GM19467 (cell line): ENCODE data around the gene MRPS35.
"Not testable (repeated sequence)": the region's sequence is repeated elsewhere in the genome, so short reads cannot be mapped to it uniquely, and the experiment has no call there.

Experiments used
- ATAC-seq: cut with Tn5 transposase; IDR thresholded peaks from one replicate; pipeline ENCODE4 v1.9.1; 2021; ENCODE audit warnings: mild to moderate bottlenecking, moderate library complexity; ENCODE audit not compliant: unreplicated experiment

The MRPS35 gene

GRCh38 chr12:27707216-27707615, 3.4 kb upstream of the MRPS35 start:
- ATAC-seq = no peak

GRCh38 chr12:27709212-27709931, 1.3 kb upstream of the MRPS35 start:
- no peak for ATAC-seq

- ATAC-seq = peak; percentile 34
Measured at GRCh38 chr12:27709932-27710591, 570 bp upstream of the MRPS35 start.

- no peak for ATAC-seq
Measured at GRCh38 chr12:27711317-27711682, 668 bp downstream of the MRPS35 start.

- no peak for ATAC-seq
Measured at GRCh38 chr12:27711967-27712366, 1.3 kb downstream of the MRPS35 start.

GRCh38 chr12:27723212-27723611, 12.6 kb downstream of the MRPS35 start:
- ATAC-seq = no peak

- no peak for ATAC-seq
Measured at GRCh38 chr12:27730097-27730588, 19.5 kb downstream of the MRPS35 start.

- no peak for ATAC-seq
Measured at GRCh38 chr12:27732281-27732680, 21.6 kb downstream of the MRPS35 start.

- no peak for ATAC-seq
Measured at GRCh38 chr12:27733052-27733656, 22.5 kb downstream of the MRPS35 start.

- no peak for ATAC-seq
Measured at GRCh38 chr12:27733791-27734190, 23.2 kb downstream of the MRPS35 start.

- not testable (repeated sequence) for ATAC-seq
Measured at GRCh38 chr12:27734321-27734720, 23.7 kb downstream of the MRPS35 start.

- ATAC-seq = no peak
Measured at GRCh38 chr12:27743601-27744000, 33.0 kb downstream of the MRPS35 start.

- not testable (repeated sequence) for ATAC-seq
Measured at GRCh38 chr12:27745734-27746133, 35.1 kb downstream of the MRPS35 start.

GRCh38 chr12:27747111-27747820, 36.6 kb downstream of the MRPS35 start:
- ATAC-seq = no peak

GRCh38 chr12:27751386-27752047, 40.9 kb downstream of the MRPS35 start:
- ATAC-seq = no peak

- ATAC-seq = no peak
Measured at GRCh38 chr12:27754795-27755194, 44.2 kb downstream of the MRPS35 start.

GRCh38 chr12:27756670-27757195, 46.1 kb downstream of the MRPS35 start:
- no peak for ATAC-seq

GRCh38 chr12:27762757-27763156, 52.1 kb downstream of the MRPS35 start:
- ATAC-seq = no peak

- ATAC-seq = no peak
Measured at GRCh38 chr12:27766587-27766986, 56.0 kb downstream of the MRPS35 start.

GRCh38 chr12:27769142-27769673, 58.6 kb downstream of the MRPS35 start:
- no peak for ATAC-seq
